GM21786 (cell line): ENCODE measurements around the gene PNO1.
"Not testable (repeated sequence)": the region's sequence is repeated elsewhere in the genome, so short reads cannot be mapped to it uniquely, and the experiment has no call there.

Experiments used
- ATAC-seq: cut with Tn5 transposase; IDR thresholded peaks from one replicate; pipeline ENCODE4 v1.9.1; 2021; ENCODE audit not compliant: unreplicated experiment

Gene PNO1

GRCh38 chr2:68156419-68156818, 1.3 kb upstream of the PNO1 start:
- ATAC-seq = no peak

GRCh38 chr2:68157002-68157401, 686 bp upstream of the PNO1 start:
- ATAC-seq = peak; percentile 23

GRCh38 chr2:68158134-68158447, 403 bp downstream of the PNO1 start:
- ATAC-seq = no peak

GRCh38 chr2:68163641-68164040, 6.0 kb downstream of the PNO1 start:
- ATAC-seq = no peak

GRCh38 chr2:68167186-68167585, 9.5 kb downstream of the PNO1 start:
- ATAC-seq = no peak

DNA sequence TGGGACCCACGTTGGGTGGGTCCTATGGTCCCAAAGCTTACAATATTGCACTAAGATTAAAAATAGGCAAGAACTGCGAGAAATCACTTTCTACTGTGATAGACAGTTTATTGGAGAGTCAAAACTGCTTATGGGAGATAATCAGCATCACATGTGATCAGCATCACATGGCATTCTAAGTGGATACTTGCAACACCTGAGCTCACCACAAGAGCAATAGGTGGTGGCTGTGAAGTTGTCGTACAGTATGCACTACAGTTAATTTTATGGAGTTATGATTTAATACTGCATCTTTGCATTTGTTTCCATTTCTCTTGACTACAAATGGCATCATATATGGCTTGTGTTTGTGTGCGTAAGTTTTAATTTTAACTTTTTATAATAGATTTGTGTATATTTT, 11.6 kb downstream of the PNO1 start:
- no peak for ATAC-seq

DNA sequence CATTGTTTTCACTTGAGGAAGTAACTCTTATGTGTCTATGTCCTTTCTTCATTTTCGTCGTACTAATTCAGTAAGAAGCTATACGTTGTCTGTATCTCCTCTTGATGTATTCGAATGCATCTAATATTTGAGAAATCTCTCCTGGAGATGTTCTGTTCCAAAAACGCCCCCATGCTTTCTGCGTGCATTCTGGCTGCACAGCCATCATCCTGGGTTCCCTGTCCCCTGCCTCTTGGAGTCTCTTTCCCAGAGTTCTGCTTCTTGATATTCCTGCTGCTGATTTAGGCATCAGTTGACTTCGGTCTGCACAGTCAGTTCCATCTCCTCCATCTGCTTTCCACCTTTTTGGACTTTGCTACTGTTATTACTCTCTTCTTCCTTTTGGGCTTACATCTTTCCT, 13.5 kb downstream of the PNO1 start:
- no peak for ATAC-seq

- ATAC-seq = no peak
Observed at GRCh38 chr2:68171684-68172083, 14.0 kb downstream of the PNO1 start.

DNA sequence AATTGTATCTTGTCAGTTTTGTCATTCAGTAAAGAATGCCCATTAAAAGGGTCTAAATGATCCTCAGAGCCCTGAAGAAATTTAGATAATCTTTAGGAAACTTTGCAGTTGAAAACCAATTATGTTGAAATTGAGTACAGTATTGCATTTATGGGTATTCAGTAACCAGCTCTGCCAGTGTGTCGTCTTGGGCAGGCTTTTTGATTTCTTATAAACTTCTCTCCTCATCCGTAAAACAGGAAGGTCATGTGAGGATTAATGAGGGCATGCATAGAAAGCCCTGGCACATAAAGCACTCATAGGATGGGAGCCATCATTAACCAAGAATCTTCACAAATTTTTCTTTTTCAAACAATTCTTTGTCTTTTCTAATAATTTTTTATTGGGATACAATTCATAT, 14.8 kb downstream of the PNO1 start:
- no peak for ATAC-seq

DNA sequence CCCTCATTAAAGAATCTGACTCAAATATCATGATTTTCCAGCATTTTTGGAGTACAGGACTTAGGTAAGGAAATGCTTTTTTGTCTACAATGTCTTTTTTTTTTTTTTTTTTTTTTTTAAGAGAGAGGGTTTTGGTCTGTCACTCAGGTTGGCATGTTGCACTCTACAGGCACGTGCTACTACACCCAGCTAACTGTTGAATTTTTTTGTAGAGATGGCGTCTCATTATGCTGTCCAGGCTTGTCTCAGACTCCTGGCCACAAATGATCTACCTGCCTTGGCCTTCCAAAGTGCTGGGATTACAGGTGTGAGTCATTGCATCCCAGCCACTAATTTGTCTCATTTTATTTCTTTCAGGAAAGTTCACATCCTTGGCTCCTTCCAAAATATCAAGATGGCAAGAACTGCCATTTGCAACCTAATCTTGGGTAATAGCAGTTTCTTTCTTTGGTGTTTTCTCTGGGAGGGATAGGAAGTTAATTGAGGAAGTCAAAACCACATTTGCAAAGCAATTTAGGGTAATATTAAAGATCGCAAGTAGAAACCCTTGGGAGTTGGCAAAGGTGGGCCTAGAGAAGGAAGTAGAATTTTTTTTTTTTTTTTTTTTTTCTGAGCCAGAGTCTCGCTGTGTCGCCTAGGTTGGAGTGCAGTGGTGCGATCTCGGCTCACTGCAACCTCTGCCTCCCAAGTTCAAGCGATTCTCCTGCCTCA, 15.5 kb downstream of the PNO1 start:
- no peak for ATAC-seq

- not testable (repeated sequence) for ATAC-seq
Observed at GRCh38 chr2:68175210-68175609, 17.5 kb downstream of the PNO1 start.

GRCh38 chr2:68176657-68177056, 19.0 kb downstream of the PNO1 start:
- no peak for ATAC-seq

DNA sequence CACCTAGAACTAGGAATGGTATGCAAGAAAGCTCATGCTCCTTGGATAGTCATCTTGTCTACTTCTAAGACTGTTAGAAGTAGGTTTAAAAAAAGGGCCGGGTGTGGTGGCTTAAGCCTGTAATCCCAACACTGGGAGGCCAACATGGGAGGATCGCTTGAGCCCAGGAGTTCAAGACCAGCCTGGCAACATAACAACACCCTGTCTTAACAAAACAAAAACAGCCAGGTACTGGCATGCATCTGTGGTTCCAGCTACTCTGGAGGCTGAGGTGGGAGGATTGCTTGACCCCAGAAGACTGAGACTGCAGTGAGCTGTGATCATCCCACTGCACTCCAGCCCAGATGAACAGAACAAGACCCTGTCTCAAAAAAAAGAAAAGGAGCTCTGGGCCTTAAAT, 19.9 kb downstream of the PNO1 start:
- ATAC-seq = no peak

GRCh38 chr2:68178432-68178831, 20.7 kb downstream of the PNO1 start:
- ATAC-seq = no peak

DNA sequence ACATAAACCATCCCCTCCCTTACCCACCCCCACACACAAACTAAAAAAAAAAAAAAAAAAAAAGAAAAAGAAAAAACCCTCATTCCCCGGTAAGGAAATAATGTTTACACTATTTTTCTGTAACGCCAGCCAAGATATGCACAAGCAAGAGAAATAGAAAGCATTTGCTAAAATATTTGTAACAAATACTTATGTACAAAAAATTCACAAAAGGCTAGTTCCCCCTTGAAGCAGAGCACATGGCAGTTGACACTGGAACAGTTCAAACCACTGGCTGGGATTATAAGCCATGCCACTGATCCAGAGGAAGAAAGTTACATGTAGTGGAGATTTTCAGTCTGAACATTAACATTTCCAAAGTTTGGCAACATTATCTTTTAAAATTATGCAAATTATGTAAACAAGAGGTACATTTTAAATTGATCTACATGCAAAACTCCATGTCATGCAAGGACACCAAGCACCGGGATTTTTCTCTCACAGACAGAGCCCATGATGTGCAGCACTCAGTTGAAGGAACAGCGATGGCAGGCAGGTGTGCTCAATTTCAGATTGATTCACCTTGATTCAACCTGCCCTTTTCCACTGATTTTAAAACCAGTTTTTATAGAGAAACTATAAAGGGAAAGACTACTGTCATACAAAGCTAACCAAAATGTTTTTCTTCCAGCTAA, 21.4 kb downstream of the PNO1 start:
- no peak for ATAC-seq

- no peak for ATAC-seq
Observed at GRCh38 chr2:68182902-68183301, 25.2 kb downstream of the PNO1 start.

- peak; percentile 53 for ATAC-seq
Observed at GRCh38 chr2:68185541-68186164, 28.0 kb downstream of the PNO1 start.

DNA sequence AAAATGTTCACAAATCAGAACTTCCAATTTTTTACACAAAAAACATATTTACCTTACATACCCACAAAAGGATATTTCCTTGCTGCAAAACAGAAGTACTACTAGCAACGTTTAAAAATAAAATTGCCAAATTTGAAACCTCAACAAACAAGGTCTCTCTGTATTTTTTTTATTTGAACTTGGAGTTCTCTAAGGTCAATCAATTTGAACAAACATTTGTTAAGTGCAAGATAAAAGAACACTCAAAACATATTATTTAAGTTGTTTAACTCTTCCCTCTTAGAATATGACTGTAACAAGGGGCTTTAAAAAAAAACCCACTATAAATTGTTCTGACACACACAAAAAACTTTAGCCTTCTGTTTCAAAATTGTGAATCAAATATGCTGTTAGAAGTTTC, 29.6 kb downstream of the PNO1 start:
- ATAC-seq = no peak

DNA sequence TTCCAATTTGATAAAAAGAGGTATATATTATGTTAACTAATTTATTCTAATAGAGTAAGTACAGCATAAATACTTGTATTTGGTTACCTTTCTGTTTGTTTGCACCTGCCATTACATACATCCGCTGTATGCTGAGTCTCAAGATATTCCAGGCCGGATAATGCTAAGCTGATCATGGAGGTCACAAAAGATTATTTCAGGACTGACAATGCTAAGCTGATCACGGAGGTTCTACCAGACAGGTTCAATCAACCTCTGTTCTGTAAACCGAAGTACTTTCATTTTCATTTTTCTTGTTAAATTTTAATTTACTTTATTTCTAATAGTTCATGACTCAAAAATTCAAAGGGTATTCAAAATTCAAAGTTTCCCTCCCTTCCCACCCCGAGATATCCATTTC, 31.1 kb downstream of the PNO1 start:
- ATAC-seq = no peak

DNA sequence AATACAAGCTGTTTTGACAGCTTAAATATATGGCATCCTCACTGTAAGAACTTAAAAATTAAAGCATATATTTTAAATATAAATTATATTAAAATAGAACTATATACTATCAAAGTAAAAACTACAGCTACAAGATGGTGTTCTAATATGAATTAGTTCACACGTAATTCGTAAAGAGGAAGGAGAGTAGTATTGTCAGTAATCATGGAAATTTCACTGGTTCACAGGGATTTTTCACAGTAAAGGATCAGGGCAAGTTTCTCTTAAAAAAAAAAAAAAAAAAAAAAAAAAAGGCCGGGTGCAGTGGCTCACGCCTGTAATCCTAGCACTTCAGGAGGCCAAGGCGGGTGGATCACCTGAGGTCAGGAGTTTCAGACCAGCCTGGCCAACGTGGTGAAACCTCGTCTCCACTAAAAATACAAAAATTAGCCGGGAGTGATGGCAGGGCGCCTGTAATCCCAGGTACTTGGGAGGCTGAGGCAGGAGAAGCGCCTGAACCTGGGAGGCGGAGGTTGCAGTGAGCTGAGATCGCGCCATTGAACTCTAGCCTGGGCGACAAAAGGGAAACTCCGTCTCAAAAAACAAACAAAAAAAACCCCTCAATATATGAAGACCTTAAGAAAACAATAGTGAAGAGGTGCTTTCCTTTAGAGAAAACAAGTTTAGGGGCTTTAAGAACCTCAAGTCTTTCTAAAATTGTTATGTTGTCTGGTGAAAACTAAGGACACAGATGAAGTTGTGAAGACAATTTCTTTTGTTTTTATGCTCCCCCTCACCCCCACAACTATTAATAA, 32.5 kb downstream of the PNO1 start:
- no peak for ATAC-seq

DNA sequence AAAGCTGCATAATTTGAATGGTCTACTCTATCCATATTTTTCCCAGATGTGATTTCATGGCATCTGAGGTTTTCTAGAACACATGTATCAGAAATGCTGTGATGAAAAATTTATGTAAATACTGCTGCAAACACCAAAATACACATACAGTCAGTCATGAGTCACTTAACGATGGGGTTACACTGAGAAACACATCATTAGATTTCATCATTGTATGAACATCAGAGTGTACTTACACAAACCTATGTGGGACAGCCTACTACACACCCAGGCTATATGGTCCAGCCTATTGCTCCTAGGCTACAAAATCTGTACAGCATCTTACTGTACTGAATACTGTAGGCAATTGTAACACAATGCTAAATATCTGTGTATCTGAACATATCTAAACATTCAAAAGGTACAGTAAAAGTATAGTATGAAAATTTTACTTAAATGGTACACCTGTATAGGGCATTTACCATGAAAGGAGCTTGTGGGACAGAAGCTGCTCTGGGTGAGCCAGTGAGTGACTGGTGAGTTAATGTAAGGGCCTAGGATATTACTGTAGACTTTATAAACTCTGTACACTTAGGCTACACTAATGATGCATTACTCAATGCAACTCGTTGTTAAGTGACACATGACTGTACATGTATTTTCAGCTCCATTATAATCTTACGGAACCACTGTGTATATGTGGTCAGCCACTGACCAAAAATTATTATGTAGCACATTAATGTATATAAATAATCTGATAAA, 33.5 kb downstream of the PNO1 start:
- no peak for ATAC-seq
